ENCODE data around the gene ANTKMT. TPM values are rescaled to one million over a fixed set of nuclear protein-coding genes. Genes with fewer than 3 reads are reported as not detected.

Gene ANTKMT
- total RNA-seq, 1 experiment from 2014 or later: 55.0 TPM

- H3K9me2 ChIP-seq (ENCODE audit: insufficient read depth): no peaks in the 10 kb centered on the region
- no peak overlapping the region for H3K27ac ChIP-seq
- no peak overlapping the region for H3K4me2 ChIP-seq
- ChIA-PET CTCF (no interaction called here), POLR2A (ENCODE audit: unreplicated experiment) (no interaction called here)
- H3F3A ChIP-seq (ENCODE audit: insufficient read depth, low read depth): peaks cover 4% of the 10 kb centered on the region; the same call in 1 of the 2 replicates
- no TSS peak for BruUV-seq (replicated peaks)
- H3K4me3 ChIP-seq: no peak overlapping the region
- no peak overlapping the region for H2AFZ ChIP-seq
- DNase-seq: no peak
- TF ChIP-seq EZH2 (IDR thresholded peaks at IDR 0.05; ENCODE audit: low read depth) (no peak), CTCF (conservative IDR thresholded peaks at IDR 0.05) (no peak)
- no peaks in the 10 kb centered on the region for H3K9me3 ChIP-seq (ENCODE audit: insufficient read depth, low read depth)
- peaks cover 11% of the 10 kb centered on the region for H3K4me1 ChIP-seq (replicated peaks; ENCODE audit: insufficient read depth)
- H4K20me1 ChIP-seq (ENCODE audit: insufficient read depth): no peaks in the 10 kb centered on the region
- H3K27me3 ChIP-seq (ENCODE audit: insufficient read depth, low read depth): no peaks in the 10 kb centered on the region
- no peaks in the 10 kb centered on the region for H3K36me3 ChIP-seq (ENCODE audit: low read depth)
- intact Hi-C loops (cut with micrococcal nuclease; ENCODE audit: unreplicated experiment): no loop called here
- no peaks in the 10 kb centered on the region for H3K79me2 ChIP-seq (ENCODE audit: low read depth)
Measured at GRCh38 chr16:765488-765865, 44.5 kb downstream of the ANTKMT start.

GRCh38 chr16:766008-766819 is 45.3 kb downstream of the ANTKMT start:
- peaks cover 4% of the 10 kb centered on the region; the same call in 1 of the 2 replicates for H3F3A ChIP-seq (ENCODE audit: insufficient read depth, low read depth)
- no peak for DNase-seq
- no peak for TF ChIP-seq EZH2 (IDR thresholded peaks at IDR 0.05; ENCODE audit: low read depth)
- no peak for TF ChIP-seq CTCF (conservative IDR thresholded peaks at IDR 0.05)
- H3K79me2 ChIP-seq (ENCODE audit: low read depth): no peaks in the 10 kb centered on the region
- POLR2A ChIA-PET (ENCODE audit: unreplicated experiment): no interaction called here
- no peak overlapping the region for H3K4me2 ChIP-seq
- H3K9me2 ChIP-seq (ENCODE audit: insufficient read depth): no peaks in the 10 kb centered on the region
- H3K9me3 ChIP-seq (ENCODE audit: insufficient read depth, low read depth): no peaks in the 10 kb centered on the region
- CTCF ChIA-PET: no interaction called here
- no peak overlapping the region for H2AFZ ChIP-seq
- no peaks in the 10 kb centered on the region for H3K36me3 ChIP-seq (ENCODE audit: low read depth)
- H3K27ac ChIP-seq: no peak overlapping the region
- BruUV-seq (replicated peaks): no TSS peak
- no peak overlapping the region for H3K4me3 ChIP-seq
- intact Hi-C loops (cut with micrococcal nuclease; ENCODE audit: unreplicated experiment): no loop called here
- H4K20me1 ChIP-seq (ENCODE audit: insufficient read depth): no peaks in the 10 kb centered on the region
- H3K27me3 ChIP-seq (ENCODE audit: insufficient read depth, low read depth): no peaks in the 10 kb centered on the region
- H3K4me1 ChIP-seq (replicated peaks; ENCODE audit: insufficient read depth): peaks cover 4% of the 10 kb centered on the region

- BruUV-seq (replicated peaks): no TSS peak
- CTCF ChIA-PET: no interaction called here
- no peak for DNase-seq
- Histone ChIP-seq H3K9me2 (ENCODE audit: insufficient read depth) (no peaks in the 10 kb centered on the region), H3K4me3 (no peak overlapping the region), H3K4me2 (no peak overlapping the region), H3K4me1 (replicated peaks; ENCODE audit: insufficient read depth) (no peaks in the 10 kb centered on the region), H4K20me1 (ENCODE audit: insufficient read depth) (no peaks in the 10 kb centered on the region), H3K36me3 (ENCODE audit: low read depth) (no peaks in the 10 kb centered on the region), H3K27me3 (ENCODE audit: insufficient read depth, low read depth) (no peaks in the 10 kb centered on the region), H3K9me3 (ENCODE audit: insufficient read depth, low read depth) (no peaks in the 10 kb centered on the region), H3K79me2 (ENCODE audit: low read depth) (no peaks in the 10 kb centered on the region), H3K27ac (no peak overlapping the region), H2AFZ (no peak overlapping the region), H3F3A (ENCODE audit: insufficient read depth, low read depth) (peaks cover 4% of the 10 kb centered on the region; the same call in 1 of the 2 replicates)
- POLR2A ChIA-PET (ENCODE audit: unreplicated experiment): no interaction called here
- intact Hi-C loops (cut with micrococcal nuclease; ENCODE audit: unreplicated experiment): no loop called here
- TF ChIP-seq CTCF (conservative IDR thresholded peaks at IDR 0.05): no peak
- TF ChIP-seq EZH2 (IDR thresholded peaks at IDR 0.05; ENCODE audit: low read depth): no peak
Measured at GRCh38 chr16:766820-767640, 46.1 kb downstream of the ANTKMT start.

All from PC-9 (cell line).